ENCODE data around the gene UGT1A9.

- TF ChIP-seq CTCF (IDR thresholded peaks at IDR 0.05) (no peak), POLR2A (IDR thresholded peaks at IDR 0.05) (no peak)
These were observed 144.2 kb downstream of the UGT1A9 start for GRCh38 chr2:233815861-233816260.
